Keratinocyte (primary cell): ENCODE data around the gene MACROH2A2. TPM values are rescaled to one million over a fixed set of nuclear protein-coding genes. Genes with fewer than 3 reads are reported as not detected.

Experiments
- DNase-seq: peaks from one replicate; pipeline ENCODE4 v3.0.0-alpha.2; 2011; ENCODE audit warnings: low read depth, missing footprints, low spot score
- FAIRE-seq: peaks from 2 replicates; lab custom pipeline; 2011; peaks lifted over from hg19 to GRCh38; lab: Jason Lieb, UNC
- H2AFZ ChIP-seq: 2 replicates; pipeline ENCODE4 v1.6.0; 2012; ENCODE audit warnings: low read length, control low read depth, inconsistent platforms; ENCODE audit not compliant: control insufficient read depth
- H3K27ac ChIP-seq: 2 replicates; pipeline ENCODE4 v1.5.1; 2011; ENCODE audit warnings: low read length; ENCODE audit not compliant: control insufficient read depth, insufficient read depth
- H3K27me3 ChIP-seq: 3 replicates; pipeline ENCODE4 v1.6.0; 2011; ENCODE audit warnings: low read length; ENCODE audit not compliant: control insufficient read depth, insufficient read depth; ENCODE audit errors: extremely low read depth
- H3K36me3 ChIP-seq, 2 experiments: 2 replicates in 1 of 2; 3 replicates in 1 of 2; pipeline ENCODE4 v1.5.1; 2011; ENCODE audit warnings: low read length in 2 of 2, mild to moderate bottlenecking in 1 of 2; ENCODE audit not compliant: control insufficient read depth in 2 of 2, insufficient read depth in 2 of 2; ENCODE audit errors: extremely low read depth in 1 of 2
- H3K4me1 ChIP-seq: 3 replicates; pipeline ENCODE4 v1.5.1; 2011; ENCODE audit warnings: low read length; ENCODE audit not compliant: control insufficient read depth, insufficient read depth; ENCODE audit errors: extremely low read depth
- H3K4me2 ChIP-seq: 3 replicates; pipeline ENCODE4 v1.6.0; 2011; ENCODE audit warnings: low read depth, low read length; ENCODE audit not compliant: control insufficient read depth, insufficient read depth; ENCODE audit errors: extremely low read depth
- H3K4me3 ChIP-seq, 3 experiments: fragments of 200-600 bp in 1 of 3; sonication (generic) in 1 of 3; 2 replicates in 2 of 3; 3 replicates in 1 of 3; pipeline ENCODE4 v1.5.1; 2011 to 2016; ENCODE audit warnings: low read length in 3 of 3, mild to moderate bottlenecking in 3 of 3, control low read depth in 2 of 3, inconsistent platforms in 1 of 3, low read depth in 1 of 3, mixed read lengths in 1 of 3, mixed run types in 1 of 3, moderate library complexity in 1 of 3; ENCODE audit not compliant: control insufficient read depth in 2 of 3, insufficient read depth in 2 of 3; ENCODE audit errors: extremely low read depth in 1 of 3
- H3K79me2 ChIP-seq: 2 replicates; pipeline ENCODE4 v1.6.0; 2012; ENCODE audit warnings: low read length; ENCODE audit not compliant: control insufficient read depth, insufficient read depth
- H3K9ac ChIP-seq: 3 replicates; pipeline ENCODE4 v1.6.0; 2011; ENCODE audit warnings: low read length; ENCODE audit not compliant: control insufficient read depth, insufficient read depth; ENCODE audit errors: extremely low read depth
- H3K9me1 ChIP-seq: 3 replicates; pipeline ENCODE4 v1.6.0; 2011; ENCODE audit warnings: low read length; ENCODE audit not compliant: control insufficient read depth, insufficient read depth; ENCODE audit errors: extremely low read depth
- H3K9me3 ChIP-seq: 2 replicates; pipeline ENCODE4 v1.5.1; 2012; ENCODE audit warnings: low read depth, low read length; ENCODE audit not compliant: control insufficient read depth
- H4K20me1 ChIP-seq: 3 replicates; pipeline ENCODE4 v1.6.0; 2011; ENCODE audit warnings: low read length; ENCODE audit not compliant: control insufficient read depth, insufficient read depth; ENCODE audit errors: extremely low read depth
- EZH2 ChIP-seq: IDR thresholded peaks from one replicate; pipeline ENCODE4 v1.6.1; 2012; ENCODE audit warnings: inconsistent platforms, mild to moderate bottlenecking, low read length, moderate library complexity
- dilution Hi-C: fragments of 300-500 bp; cut with MboI; formaldehyde crosslinking; loops from one replicate; pipeline ENCODE4 v1.7.0; 2020; ENCODE audit warnings: low sequenced_read_pairs; ENCODE audit not compliant: extremely low pct_ligation_motif_present
- polyA plus RNA-seq, 5 experiments: library from polyadenylated mRNA; depleted of rRNA in 3 of 5; stranded (reverse) in 3 of 5; stranded (forward) in 1 of 5; unstranded in 1 of 5; fragments of >200 nt; gene quantifications; 1 replicate in 1 of 5; 2 replicates in 3 of 5; 3 replicates in 1 of 5; pipeline versions ENCODE4 v1.2.1 to v1.2.3, GENCODE V29; 2011 to 2012; ENCODE audit warnings: missing spikeins in 2 of 5, low read depth in 1 of 5, low replicate concordance in 1 of 5
- TF ChIP-seq, protein P1 (sequence below), 3 experiments: IDR thresholded peaks in 1 of 3; conservative IDR thresholded peaks in 1 of 3; optimal IDR thresholded peaks in 1 of 3; 2 replicates in 2 of 3; 3 replicates in 1 of 3; pipeline versions ENCODE3 to v1.5.1; 2011; ENCODE audit warnings: low read length in 3 of 3, mild to moderate bottlenecking in 3 of 3, moderate library complexity in 2 of 3, control low read depth in 1 of 3, inconsistent platforms in 1 of 3; ENCODE audit not compliant: insufficient read depth in 2 of 3; ENCODE audit errors: extremely low read depth in 1 of 3

MACROH2A2 gene
- polyA plus RNA-seq, 1 donor (not counting 4 experiments of a cell fraction or from before 2014, with no cell fraction given) = 11.6 TPM

GRCh38 chr10:70094250-70094649 lies 41.6 kb downstream of the MACROH2A2 start:
- no peak overlapping the region for H3K4me2 ChIP-seq

DNA sequence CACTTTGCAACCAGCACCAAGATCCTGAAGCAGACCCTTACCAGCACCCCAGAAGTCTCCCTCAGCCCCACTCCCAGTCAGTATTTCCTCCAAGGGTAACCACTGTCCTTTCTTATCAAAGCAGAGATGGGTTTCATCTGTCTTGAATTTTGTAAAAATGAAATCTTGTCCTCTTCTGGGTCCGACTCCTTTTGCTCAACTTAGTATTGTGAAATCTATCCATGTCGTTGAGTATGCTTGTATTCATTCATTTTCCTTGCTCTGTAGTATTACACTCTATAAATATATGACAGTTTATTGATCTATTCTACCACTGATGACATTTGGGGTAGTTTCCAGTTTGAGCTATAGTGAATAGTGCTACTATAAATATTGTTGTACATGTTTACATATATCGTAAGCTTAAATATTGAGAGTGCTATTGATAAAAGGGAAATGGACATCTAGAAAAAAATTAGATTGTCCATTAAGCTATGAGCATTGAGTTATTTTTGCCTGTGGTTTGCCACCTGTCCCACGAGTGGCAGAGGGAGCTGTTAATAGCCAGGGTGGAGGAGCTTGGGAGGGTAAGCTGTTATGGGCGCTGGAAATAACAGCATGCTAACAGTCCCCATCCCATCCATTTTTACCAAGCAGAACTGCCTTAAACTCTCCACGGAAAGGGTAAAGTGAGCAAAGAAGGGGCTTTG lies 43.5 kb downstream of the MACROH2A2 start:
- Histone ChIP-seq H3K27me3 (no peaks in the 10 kb centered on the region), H4K20me1 (no peaks in the 10 kb centered on the region), H3K9ac (no peak overlapping the region), H3K36me3 (peaks cover 6 to 9% of the 10 kb centered on the region in 2 experiments), H3K27ac (no peak overlapping the region), H3K4me3 (no peak overlapping the region), H3K79me2 (no peaks in the 10 kb centered on the region), H2AFZ (no peak overlapping the region), H3K9me1 (no peaks in the 10 kb centered on the region), H3K9me3 (no peaks in the 10 kb centered on the region), H3K4me2 (no peak overlapping the region), H3K4me1 (no peaks in the 10 kb centered on the region)
- dilution Hi-C loops = no loop called here
- FAIRE-seq (no peak), DNase-seq (no peak)
- no peak for TF ChIP-seq EZH2
- TF ChIP-seq, protein P1, sequence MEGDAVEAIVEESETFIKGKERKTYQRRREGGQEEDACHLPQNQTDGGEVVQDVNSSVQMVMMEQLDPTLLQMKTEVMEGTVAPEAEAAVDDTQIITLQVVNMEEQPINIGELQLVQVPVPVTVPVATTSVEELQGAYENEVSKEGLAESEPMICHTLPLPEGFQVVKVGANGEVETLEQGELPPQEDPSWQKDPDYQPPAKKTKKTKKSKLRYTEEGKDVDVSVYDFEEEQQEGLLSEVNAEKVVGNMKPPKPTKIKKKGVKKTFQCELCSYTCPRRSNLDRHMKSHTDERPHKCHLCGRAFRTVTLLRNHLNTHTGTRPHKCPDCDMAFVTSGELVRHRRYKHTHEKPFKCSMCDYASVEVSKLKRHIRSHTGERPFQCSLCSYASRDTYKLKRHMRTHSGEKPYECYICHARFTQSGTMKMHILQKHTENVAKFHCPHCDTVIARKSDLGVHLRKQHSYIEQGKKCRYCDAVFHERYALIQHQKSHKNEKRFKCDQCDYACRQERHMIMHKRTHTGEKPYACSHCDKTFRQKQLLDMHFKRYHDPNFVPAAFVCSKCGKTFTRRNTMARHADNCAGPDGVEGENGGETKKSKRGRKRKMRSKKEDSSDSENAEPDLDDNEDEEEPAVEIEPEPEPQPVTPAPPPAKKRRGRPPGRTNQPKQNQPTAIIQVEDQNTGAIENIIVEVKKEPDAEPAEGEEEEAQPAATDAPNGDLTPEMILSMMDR (optimal IDR thresholded peaks at IDR 0.05 in 1 of 3, IDR thresholded peaks at IDR 0.05 in 1 of 3, conservative IDR thresholded peaks at IDR 0.05 in 1 of 3; ENCODE audit: extremely low read depth in 1 of 3, insufficient read depth in 2 of 3, low read length in 3 of 3) = no peak

More at GRCh38 chr10:70094250-70094649, 41.6 kb downstream of the MACROH2A2 start:
- Histone ChIP-seq H3K4me1 (peaks cover 6% of the 10 kb centered on the region), H3K36me3 (peaks cover 6 to 9% of the 10 kb centered on the region in 2 experiments), H3K27ac (no peak overlapping the region), H3K27me3 (no peaks in the 10 kb centered on the region), H3K9me3 (no peaks in the 10 kb centered on the region), H3K4me3 (no peak overlapping the region), H2AFZ (no peak overlapping the region), H3K9ac (no peak overlapping the region), H3K9me1 (no peaks in the 10 kb centered on the region), H4K20me1 (no peaks in the 10 kb centered on the region), H3K79me2 (no peaks in the 10 kb centered on the region)
- FAIRE-seq = no peak
- dilution Hi-C loops = no loop called here
- TF ChIP-seq, protein P1 (optimal IDR thresholded peaks at IDR 0.05 in 1 of 3, IDR thresholded peaks at IDR 0.05 in 1 of 3, conservative IDR thresholded peaks at IDR 0.05 in 1 of 3; ENCODE audit: extremely low read depth in 1 of 3, insufficient read depth in 2 of 3, low read length in 3 of 3) = no peak
- no peak for TF ChIP-seq EZH2
- DNase-seq = no peak
